ENCODE measurements around the gene FAU.

- TF ChIP-seq CTCF (IDR thresholded peaks at IDR 0.05) (no peak), POLR2A (IDR thresholded peaks at IDR 0.05; ENCODE audit: low read length) (no peak), MAX (IDR thresholded peaks at IDR 0.05) (no peak)
Observed at GRCh38 chr11:65160643-65161042, 38.7 kb upstream of the FAU start.

Measured in A549 (cell line).